HepG2 (cell line): Measurements from ENCODE around the gene DEFB108B. TPM values are rescaled to one million over a fixed set of nuclear protein-coding genes. Genes with fewer than 3 reads are reported as not detected.
A peak's percentile ranks its signal among the peaks of the same experiment; 100 is the strongest.
"Not testable (repeated sequence)": the region's sequence is repeated elsewhere in the genome, so short reads cannot be mapped to it uniquely, and the experiment has no call there.

Source experiments
- GABPB1 ChIP-seq: IDR thresholded peaks from 2 replicates; pipeline ENCODE4 v1.6.1; 2016; ENCODE audit warnings: mild to moderate bottlenecking, missing genetic modification reagents, moderate library complexity, missing compliant biosample characterization
- GATAD1 ChIP-seq: IDR thresholded peaks from 2 replicates; pipeline ENCODE4 v1.6.1; 2016; ENCODE audit warnings: missing genetic modification reagents, missing compliant biosample characterization
- HNRNPK ChIP-seq: fragments of 200-400 bp; formaldehyde crosslinking; IDR thresholded peaks from 2 replicates; pipeline ENCODE4 v1.6.1; 2018; ENCODE audit warnings: low read length, low read depth, moderate library complexity, mild to moderate bottlenecking; ENCODE audit not compliant: poor library complexity, severe bottlenecking
- MAZ ChIP-seq, 2 experiments: sonication (generic) in 1 of 2; formaldehyde crosslinking in 1 of 2; IDR thresholded peaks; 2 replicates each; pipeline versions ENCODE4 v1.5.0 to v1.6.1; 2012 to 2020; ENCODE audit warnings: low read depth in 2 of 2, mild to moderate bottlenecking in 2 of 2, borderline replicate concordance in 1 of 2, improper control_type of control experiment in 1 of 2, low read length in 1 of 2, missing genetic modification reagents in 1 of 2, moderate library complexity in 1 of 2
- PCBP1 ChIP-seq: fragments of 200-400 bp; formaldehyde crosslinking; IDR thresholded peaks from 2 replicates; pipeline ENCODE4 v1.6.1; 2017; ENCODE audit warnings: mild to moderate bottlenecking, low read depth, low read length, borderline replicate concordance
- POLR2A ChIP-seq, 2 experiments: IDR thresholded peaks; 2 replicates each; pipeline ENCODE4 v1.6.1; 2011; ENCODE audit warnings: low read depth in 2 of 2, low read length in 2 of 2, mild to moderate bottlenecking in 1 of 2, moderate library complexity in 1 of 2; ENCODE audit not compliant: insufficient read depth in 1 of 2
- POLR2AphosphoS5 ChIP-seq: IDR thresholded peaks from 2 replicates; pipeline ENCODE4 v1.6.1; 2012; ENCODE audit warnings: low read depth, low read length
- RBFOX2 ChIP-seq: fragments of 200-400 bp; formaldehyde crosslinking; IDR thresholded peaks from 2 replicates; pipeline ENCODE4 v1.6.1; 2017; ENCODE audit warnings: low read depth, mild to moderate bottlenecking, low read length
- RXRB ChIP-seq: IDR thresholded peaks from 2 replicates; pipeline ENCODE4 v1.6.1; 2016; ENCODE audit warnings: borderline replicate concordance, missing genetic modification reagents, missing compliant biosample characterization
- SALL1 ChIP-seq: sonication (generic); formaldehyde crosslinking; IDR thresholded peaks from 2 replicates; pipeline ENCODE4 v1.8.0; 2022; ENCODE audit warnings: mild to moderate bottlenecking, missing genetic modification reagents
- SP1 ChIP-seq, 2 experiments: fragments of 450-650 bp in 1 of 2; sonication (generic) in 1 of 2; formaldehyde crosslinking in 1 of 2; IDR thresholded peaks; 2 replicates each; pipeline versions ENCODE4 v1.4.0 to v1.6.1; 2016 to 2020; ENCODE audit warnings: missing genetic modification reagents in 1 of 2
- SPEN ChIP-seq: sonication (generic); formaldehyde crosslinking; IDR thresholded peaks from 2 replicates; pipeline ENCODE4 v1.5.1; 2020; ENCODE audit warnings: low read depth, mild to moderate bottlenecking, missing genetic modification reagents
- TBX2 ChIP-seq: sonication (generic); formaldehyde crosslinking; IDR thresholded peaks from 2 replicates; pipeline ENCODE4 v1.5.0; 2020; ENCODE audit warnings: missing genetic modification reagents, mild to moderate bottlenecking, borderline replicate concordance
- YEATS4 ChIP-seq: sonication (generic); formaldehyde crosslinking; IDR thresholded peaks from 2 replicates; pipeline ENCODE4 v1.4.0; 2020; ENCODE audit warnings: missing genetic modification reagents, borderline replicate concordance
- ZBTB7B ChIP-seq: sonication (generic); formaldehyde crosslinking; IDR thresholded peaks from 2 replicates; pipeline ENCODE4 v1.4.0; 2020; ENCODE audit warnings: missing genetic modification reagents
- ZFX ChIP-seq: sonication (generic); formaldehyde crosslinking; IDR thresholded peaks from 2 replicates; pipeline ENCODE4 v1.4.0; 2020; ENCODE audit warnings: mild to moderate bottlenecking, low read depth, missing genetic modification reagents, moderate library complexity
- ZFY ChIP-seq: sonication (generic); formaldehyde crosslinking; IDR thresholded peaks from 2 replicates; pipeline ENCODE4 v1.4.0; 2020; ENCODE audit warnings: missing genetic modification reagents
- ZNF605 ChIP-seq: sonication (generic); formaldehyde crosslinking; IDR thresholded peaks from 2 replicates; pipeline ENCODE4 v1.8.0; 2022; ENCODE audit warnings: mild to moderate bottlenecking, missing genetic modification reagents
- ZSCAN31 ChIP-seq: sonication (generic); formaldehyde crosslinking; IDR thresholded peaks from 2 replicates; pipeline ENCODE4 v1.5.0; 2020; ENCODE audit warnings: low read depth, mild to moderate bottlenecking, missing genetic modification reagents
- polyA plus RNA-seq, 8 experiments: library from polyadenylated mRNA; depleted of rRNA in 3 of 8; stranded (reverse) in 7 of 8; unstranded in 1 of 8; fragments of >200 nt; fragmentation: Illumina TruSeq in 4 of 8; extraction: Trizol in 4 of 8; gene quantifications; 2 replicates each; pipeline versions ENCODE4 v1.2.1 to v1.2.3, GENCODE V29; 2011 to 2016; ENCODE audit warnings: low read depth in 4 of 8, missing spikeins in 1 of 8, mixed read lengths in 1 of 8; ENCODE audit not compliant: insufficient read depth in 1 of 8
- total RNA-seq, 5 experiments: library from RNA; depleted of rRNA; stranded (reverse); fragments of >200 nt; fragmentation: Illumina TruSeq; extraction: Trizol; gene quantifications; 2 replicates each; pipeline ENCODE4 v1.2.3, GENCODE V29; 2016; ENCODE audit warnings: low read depth in 1 of 5
- TF ChIP-seq, protein P1 (sequence below): sonication (generic); formaldehyde crosslinking; IDR thresholded peaks from 2 replicates; pipeline ENCODE4 v1.5.1; 2020; ENCODE audit warnings: mild to moderate bottlenecking, moderate library complexity, missing genetic modification reagents
- TF ChIP-seq, protein P2 (sequence below): sonication (generic); formaldehyde crosslinking; IDR thresholded peaks from 2 replicates; pipeline ENCODE4 v1.4.0; 2020; ENCODE audit warnings: missing genetic modification reagents

DEFB108B gene
- total and polyA plus RNA-seq, 2 of the 13 experiments (the other 11 are each of a cell fraction or from before 2014, with no cell fraction given) = not detected

DNA sequence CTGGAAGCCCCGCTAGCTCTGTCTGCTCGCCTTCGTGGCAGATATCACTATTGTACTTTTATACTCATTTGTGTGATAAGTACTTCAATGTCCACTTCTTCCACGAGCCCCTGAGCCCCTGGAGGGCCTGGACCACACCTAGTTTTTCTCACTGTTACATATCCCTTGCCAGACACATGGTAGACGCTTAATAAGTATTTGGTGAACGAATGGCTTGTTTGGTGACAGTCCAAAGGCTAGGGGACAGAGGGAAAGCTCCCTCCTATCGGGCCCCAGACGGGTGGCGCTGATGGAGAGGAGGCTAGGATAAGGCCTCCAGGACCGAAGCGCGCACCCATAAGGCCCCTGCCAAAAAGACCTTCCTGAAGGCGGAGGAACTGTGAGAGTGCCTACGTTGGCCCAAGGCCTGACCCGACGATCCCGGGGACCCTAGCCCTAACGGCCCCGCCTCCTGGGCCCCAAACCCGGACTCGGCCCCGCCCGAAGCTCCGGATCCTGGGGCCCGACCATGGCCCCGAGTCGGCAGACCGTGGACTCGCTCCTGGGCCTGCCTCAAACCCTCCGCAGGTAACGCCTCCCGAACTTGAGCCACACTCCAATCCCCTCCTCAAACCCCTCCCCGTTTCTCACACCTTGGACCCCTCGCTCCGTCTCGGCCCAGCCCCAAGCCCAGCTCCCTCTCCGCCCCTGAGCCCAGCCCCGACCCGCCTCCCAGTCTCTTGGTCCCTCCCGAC is 46.7 kb upstream of the DEFB108B start (continued):
- peak; percentile 25; the same call in 1 of the 2 replicates for TF ChIP-seq MAZ (IDR thresholded peaks at IDR 0.05; ENCODE audit: borderline replicate concordance, low read depth, low read length)
- not testable (repeated sequence) for TF ChIP-seq MAZ (CRISPR knock-in tag; IDR thresholded peaks at IDR 0.05; ENCODE audit: low read depth); SP1 (IDR thresholded peaks at IDR 0.05)
- TF ChIP-seq POLR2AphosphoS5 = 0 out of 2 replicates have a peak, but pooled peaks have one; percentile 30
- peak; percentile 41; the same call in 1 of the 2 replicates for TF ChIP-seq GABPB1 (CRISPR knock-in tag)
- 0 out of 2 replicates have a peak, but pooled peaks have one; percentile 6 for TF ChIP-seq RXRB (CRISPR knock-in tag)
- 0 out of 2 replicates have a peak, but pooled peaks have one; percentile 65 for TF ChIP-seq PCBP1
- TF ChIP-seq SP1 (CRISPR knock-in tag; IDR thresholded peaks at IDR 0.05) = 0 out of 2 replicates have a peak, but pooled peaks have one; percentile 13
- TF ChIP-seq SALL1 (CRISPR knock-in tag) = peak; percentile 43; the same call in 1 of the 2 replicates
- peak; percentile 78 for TF ChIP-seq TBX2 (CRISPR knock-in tag)
- peak; percentile 82 for TF ChIP-seq HNRNPK
- peak in 1 of 2 experiments; percentile 53; a peak in 1 of 4 replicates for TF ChIP-seq POLR2A (IDR thresholded peaks at IDR 0.05; ENCODE audit: insufficient read depth in 1 of 2, low read depth in 2 of 2, low read length in 2 of 2)
- TF ChIP-seq, protein P1, sequence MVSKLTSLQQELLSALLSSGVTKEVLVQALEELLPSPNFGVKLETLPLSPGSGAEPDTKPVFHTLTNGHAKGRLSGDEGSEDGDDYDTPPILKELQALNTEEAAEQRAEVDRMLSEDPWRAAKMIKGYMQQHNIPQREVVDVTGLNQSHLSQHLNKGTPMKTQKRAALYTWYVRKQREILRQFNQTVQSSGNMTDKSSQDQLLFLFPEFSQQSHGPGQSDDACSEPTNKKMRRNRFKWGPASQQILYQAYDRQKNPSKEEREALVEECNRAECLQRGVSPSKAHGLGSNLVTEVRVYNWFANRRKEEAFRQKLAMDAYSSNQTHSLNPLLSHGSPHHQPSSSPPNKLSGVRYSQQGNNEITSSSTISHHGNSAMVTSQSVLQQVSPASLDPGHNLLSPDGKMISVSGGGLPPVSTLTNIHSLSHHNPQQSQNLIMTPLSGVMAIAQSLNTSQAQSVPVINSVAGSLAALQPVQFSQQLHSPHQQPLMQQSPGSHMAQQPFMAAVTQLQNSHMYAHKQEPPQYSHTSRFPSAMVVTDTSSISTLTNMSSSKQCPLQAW (CRISPR knock-in tag) = 0 out of 2 replicates have a peak, but pooled peaks have one; percentile 18
- TF ChIP-seq ZFX (CRISPR knock-in tag) = peak; percentile 70
- TF ChIP-seq ZFY = peak; percentile 74
- peak; percentile 39; the same call in 1 of the 2 replicates for TF ChIP-seq YEATS4 (CRISPR knock-in tag)
- TF ChIP-seq ZBTB7B (CRISPR knock-in tag) = 0 out of 2 replicates have a peak, but pooled peaks have one; percentile 35
- 0 out of 2 replicates have a peak, but pooled peaks have one; percentile 21 for TF ChIP-seq SPEN
- TF ChIP-seq, protein P2, sequence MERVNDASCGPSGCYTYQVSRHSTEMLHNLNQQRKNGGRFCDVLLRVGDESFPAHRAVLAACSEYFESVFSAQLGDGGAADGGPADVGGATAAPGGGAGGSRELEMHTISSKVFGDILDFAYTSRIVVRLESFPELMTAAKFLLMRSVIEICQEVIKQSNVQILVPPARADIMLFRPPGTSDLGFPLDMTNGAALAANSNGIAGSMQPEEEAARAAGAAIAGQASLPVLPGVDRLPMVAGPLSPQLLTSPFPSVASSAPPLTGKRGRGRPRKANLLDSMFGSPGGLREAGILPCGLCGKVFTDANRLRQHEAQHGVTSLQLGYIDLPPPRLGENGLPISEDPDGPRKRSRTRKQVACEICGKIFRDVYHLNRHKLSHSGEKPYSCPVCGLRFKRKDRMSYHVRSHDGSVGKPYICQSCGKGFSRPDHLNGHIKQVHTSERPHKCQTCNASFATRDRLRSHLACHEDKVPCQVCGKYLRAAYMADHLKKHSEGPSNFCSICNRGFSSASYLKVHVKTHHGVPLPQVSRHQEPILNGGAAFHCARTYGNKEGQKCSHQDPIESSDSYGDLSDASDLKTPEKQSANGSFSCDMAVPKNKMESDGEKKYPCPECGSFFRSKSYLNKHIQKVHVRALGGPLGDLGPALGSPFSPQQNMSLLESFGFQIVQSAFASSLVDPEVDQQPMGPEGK (CRISPR knock-in tag) = 0 out of 2 replicates have a peak, but pooled peaks have one; percentile 8
- peak; percentile 64 for TF ChIP-seq RBFOX2
- 0 out of 2 replicates have a peak, but pooled peaks have one; percentile 20 for TF ChIP-seq GATAD1 (CRISPR knock-in tag)
- 0 out of 2 replicates have a peak, but pooled peaks have one; percentile 32 for TF ChIP-seq ZSCAN31 (CRISPR knock-in tag)
- peak; percentile 46; the same call in 1 of the 2 replicates for TF ChIP-seq ZNF605 (CRISPR knock-in tag)
